HG02884 (cell line): Measurements from ENCODE around the gene DGKD.

Source experiments
- ATAC-seq: cut with Tn5 transposase; IDR thresholded peaks from one replicate; pipeline ENCODE4 v1.9.1; 2021; ENCODE audit warnings: mild to moderate bottlenecking, moderate library complexity; ENCODE audit not compliant: unreplicated experiment

DGKD gene

DNA sequence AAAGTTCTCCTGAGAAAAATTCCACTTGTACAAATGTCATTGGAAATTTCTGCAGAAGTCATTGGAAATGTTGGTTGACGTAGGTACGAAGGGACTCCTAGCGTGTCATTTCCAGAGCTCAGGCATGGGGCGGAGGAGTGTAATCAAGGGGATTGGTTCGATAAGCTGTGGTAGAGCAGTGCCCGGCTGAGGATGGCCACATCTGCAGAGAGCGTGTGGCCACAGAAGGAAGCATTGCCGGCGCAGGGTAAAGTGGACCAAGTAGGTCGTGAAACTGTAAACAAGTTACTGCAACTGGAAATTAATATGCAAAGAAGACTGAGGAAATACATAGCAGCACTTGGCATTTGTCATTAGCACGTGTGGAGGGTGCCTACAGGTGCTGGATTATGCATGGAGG lies 101.8 kb downstream of the DGKD start:
- ATAC-seq = no peak

DNA sequence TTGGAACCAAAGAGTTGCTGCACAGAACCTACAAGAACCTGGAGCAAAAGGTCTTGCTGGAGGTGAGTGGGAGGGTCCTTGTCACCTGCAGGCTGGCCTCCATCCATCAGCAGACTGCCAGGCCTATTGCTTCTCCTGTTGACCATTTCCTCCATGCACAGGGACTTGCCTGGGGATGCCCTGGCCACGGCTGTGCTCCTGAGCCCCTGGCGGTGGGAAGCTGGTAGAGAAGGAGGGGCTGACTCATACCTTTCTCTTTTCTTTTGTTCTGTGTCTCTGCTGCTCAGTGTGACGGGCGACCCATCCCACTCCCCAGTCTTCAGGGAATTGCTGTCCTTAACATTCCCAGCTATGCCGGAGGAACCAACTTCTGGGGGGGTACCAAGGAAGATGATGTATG lies 102.6 kb downstream of the DGKD start:
- no peak for ATAC-seq

DNA sequence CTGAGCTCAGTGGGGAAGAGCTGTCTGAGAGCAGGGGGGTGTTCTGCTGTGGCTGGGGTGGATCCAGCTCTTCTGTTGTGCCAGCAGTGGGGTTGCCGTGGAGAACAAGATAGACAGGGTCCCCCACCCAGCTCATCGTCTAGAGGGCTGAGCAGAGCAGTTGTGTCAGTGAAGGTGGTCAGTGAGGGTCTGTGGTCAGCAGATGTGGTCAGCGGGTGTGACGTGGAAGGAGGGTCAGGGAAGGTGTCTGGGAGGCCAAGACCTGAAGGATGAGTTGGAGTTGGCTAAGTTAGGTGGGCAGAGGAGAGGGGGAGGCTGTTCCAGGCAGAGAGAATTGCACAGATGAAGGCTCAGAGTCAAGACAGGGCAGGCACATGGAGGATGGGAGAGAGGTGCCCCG lies 103.1 kb downstream of the DGKD start:
- no peak for ATAC-seq

DNA sequence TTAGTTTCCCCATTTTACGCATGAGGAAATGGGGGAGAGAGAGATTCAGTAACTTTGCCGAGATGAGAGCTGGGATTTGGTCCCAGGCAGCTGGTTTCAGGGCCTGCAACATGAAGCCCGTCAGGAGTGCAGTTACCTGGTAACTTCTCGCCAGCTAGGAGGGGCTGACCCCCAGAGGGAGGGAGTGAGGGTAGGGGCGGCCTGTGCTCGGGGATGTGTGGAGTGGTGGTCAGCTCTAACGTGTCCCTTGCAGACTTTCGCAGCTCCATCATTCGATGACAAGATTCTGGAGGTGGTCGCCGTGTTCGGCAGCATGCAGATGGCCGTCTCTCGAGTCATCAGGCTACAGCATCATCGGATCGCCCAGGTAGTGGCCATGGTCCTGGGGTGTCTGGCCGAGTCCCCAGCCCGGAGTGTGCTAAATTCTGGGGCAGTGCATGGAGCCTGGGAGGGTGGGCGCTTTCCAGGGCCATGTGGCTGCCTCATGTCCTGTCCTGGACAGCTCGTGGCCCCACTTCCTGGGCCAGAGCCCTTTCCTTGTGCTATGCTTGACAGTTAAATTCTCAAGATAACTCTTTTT lies 103.8 kb downstream of the DGKD start:
- ATAC-seq = no peak

DNA sequence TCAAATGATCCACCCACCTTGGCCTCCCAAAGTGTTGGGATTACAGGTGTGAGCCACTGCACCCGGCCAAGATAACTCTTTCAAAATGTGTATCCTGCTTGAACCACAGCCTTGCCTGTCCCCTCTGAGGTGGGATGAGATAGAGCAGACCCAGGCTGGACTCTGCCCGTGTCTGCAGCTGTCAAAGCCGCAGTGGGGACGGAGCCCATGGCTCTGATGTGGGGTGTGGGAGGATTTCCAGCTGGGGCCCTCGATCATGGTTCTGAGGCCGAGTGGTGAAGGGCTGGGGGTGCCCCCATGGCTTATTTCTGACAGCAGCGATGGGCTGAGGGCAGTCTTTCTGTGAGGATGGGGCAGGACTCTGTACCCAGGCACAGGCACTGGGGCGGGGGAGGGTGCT lies 104.5 kb downstream of the DGKD start:
- ATAC-seq = no peak

DNA sequence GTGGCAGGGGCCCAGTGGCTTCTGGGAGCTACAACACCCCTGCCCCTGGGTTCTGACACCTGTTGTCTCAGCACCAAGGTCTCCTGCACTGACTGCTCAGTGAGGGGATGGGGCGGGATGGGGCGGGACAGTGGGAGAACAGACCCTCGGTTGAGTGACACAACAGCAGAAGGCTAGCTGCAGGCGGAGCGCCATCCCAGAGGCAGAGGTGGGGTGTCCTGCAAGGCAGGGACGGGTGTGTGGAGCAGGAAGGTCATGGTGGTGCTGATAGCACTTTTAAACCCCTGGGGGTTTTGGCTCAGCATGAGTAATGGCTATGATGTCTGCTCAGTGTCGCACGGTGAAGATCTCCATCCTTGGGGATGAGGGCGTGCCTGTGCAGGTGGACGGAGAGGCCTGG lies 105.1 kb downstream of the DGKD start:
- ATAC-seq = no peak

DNA sequence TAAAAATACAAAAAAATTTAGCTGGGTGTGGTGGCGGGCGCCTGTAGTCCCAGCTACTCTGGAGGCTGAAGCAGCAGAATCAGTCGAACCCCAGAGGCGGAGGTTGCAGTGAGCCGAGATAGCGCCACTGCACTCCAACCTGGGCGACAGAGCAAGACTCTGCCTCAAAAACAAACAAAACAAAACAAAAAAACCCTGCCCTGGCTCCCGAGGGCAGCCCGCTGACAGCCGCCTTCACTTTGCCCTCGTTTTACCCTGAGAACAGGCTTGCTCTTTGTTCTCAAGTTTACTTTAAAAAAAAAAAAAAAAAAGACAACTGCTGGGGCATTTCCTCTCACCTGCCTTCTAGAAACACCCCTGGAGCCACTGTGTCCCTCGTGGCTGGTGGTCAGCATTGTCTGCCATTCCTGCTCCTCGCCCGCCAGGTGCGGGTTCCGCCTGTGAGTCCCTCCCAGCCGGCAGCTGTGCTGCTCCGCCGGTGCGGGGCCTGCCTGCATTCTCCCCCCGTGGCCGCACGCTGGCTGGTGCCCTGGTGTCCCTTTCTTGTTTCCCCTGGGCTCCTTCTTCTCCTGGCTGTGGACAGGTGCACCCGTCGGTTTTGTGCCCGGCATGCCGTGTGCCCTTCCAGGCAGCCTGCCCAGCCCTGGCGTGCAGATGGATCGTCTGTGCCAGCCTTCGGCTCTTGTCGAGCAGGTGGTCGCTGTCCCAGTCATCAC lies 106.6 kb downstream of the DGKD start:
- ATAC-seq = no peak

DNA sequence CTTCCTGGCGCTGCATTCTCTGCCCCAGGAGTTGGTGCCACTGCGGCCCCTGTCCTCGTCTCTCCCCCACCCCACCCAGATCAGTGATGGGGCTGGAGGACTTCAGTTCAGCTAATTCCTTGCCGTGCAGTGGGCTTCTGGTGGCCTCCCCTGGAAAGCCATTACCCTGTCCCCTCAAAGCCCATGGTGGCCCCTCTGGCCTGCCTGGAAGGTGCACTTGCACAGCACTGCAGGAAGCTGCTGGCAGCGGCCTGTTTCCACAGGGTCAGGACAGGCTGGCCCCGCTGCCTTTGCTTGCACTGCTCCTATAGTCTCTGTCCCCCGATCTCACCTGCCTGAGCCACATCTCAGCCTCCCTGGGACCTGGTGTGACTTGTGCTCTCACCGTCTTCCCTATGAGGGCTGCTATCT lies 107.2 kb downstream of the DGKD start:
- ATAC-seq = no peak

DNA sequence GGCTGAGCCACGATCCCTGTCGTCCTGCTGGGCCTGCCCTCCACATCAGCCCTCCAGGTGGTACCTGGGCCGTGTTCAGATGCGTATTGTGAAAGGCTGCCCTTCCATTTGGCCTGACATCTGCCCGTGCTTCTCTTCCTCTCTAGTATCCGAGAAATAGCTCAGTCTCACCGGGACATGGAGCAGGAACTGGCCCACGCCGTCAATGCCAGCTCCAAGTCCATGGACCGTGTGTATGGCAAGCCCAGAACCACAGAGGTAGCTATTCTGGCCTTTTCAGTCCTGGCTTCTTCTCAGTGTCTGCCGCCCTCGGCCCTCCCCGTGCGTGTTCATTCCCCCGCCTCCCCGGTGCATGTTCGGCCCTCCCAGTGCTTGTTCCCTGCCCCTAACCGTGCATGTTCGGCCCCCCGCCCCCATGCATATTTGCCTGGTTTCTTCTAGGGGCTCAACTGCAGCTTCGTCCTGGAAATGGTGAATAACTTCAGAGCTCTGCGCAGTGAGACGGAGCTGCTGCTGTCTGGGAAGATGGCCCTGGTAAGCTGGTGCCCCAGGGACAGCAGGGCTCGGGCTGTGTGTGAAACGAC lies 108.0 kb downstream of the DGKD start:
- no peak for ATAC-seq

DNA sequence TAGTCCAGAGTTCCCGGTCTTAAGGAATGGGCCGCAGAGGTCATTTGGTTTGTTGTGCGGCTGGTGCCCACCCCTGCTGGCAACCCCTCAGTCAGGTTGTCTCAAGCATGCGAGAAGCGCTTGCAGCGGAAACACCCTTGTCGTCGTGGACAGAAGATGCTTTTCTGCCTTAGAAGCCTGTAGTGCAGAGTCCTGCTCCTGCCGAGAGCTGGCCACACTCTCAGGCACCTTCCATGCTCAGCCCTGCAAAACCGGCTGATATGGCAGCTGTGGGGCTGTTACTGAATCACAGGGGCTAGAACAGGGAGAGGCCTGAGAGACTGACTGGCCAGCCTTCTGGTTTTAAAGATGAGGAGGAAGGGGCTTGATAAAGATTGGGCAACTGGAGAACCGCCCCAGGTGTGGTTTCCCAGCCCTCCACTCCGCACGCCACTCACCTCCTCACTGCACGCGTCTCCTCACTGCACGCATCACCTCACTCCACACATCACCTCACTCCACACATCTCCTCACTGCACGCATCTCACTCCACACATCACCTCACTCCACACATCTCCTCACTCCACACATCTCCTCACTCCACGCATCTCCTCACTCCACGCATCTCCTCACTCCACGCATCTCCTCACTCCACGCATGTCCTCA lies 108.7 kb downstream of the DGKD start:
- no peak for ATAC-seq

DNA sequence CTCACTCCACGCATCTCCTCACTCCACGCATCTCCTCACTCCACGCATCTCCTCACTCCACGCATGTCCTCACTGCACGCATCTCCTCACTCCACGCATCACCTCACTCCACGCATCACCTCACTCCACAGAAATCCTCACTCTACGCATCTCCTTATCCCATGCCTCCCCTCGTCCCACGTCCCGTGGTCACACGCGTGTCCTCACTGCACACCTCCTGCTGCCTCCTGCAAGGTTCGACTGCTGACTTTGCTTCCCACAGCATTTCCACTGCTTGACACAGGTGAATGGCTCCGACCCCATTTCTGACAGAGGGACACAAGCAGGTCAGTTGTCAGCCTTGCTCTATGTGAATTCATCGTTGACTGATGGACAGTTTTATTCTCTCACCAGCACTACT lies 109.3 kb downstream of the DGKD start:
- ATAC-seq = no peak

DNA sequence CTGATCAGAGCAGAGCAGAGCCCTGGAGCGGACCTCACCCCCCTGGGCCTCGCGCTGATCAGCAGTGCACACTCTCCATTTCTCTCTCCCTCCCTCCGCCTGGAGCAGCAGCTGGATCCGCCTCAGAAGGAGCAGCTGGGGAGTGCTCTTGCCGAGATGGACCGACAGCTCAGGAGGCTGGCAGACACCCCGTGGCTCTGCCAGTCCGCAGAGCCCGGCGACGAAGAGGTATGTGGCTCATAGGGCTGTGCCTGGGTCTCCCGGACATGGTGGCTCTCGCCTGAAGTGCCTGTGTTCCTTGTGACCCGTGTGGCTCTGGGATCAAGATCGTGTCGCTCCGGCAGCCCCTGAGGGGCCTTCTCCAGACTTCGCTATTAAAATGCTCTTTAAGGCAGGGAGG lies 109.8 kb downstream of the DGKD start:
- ATAC-seq = no peak

DNA sequence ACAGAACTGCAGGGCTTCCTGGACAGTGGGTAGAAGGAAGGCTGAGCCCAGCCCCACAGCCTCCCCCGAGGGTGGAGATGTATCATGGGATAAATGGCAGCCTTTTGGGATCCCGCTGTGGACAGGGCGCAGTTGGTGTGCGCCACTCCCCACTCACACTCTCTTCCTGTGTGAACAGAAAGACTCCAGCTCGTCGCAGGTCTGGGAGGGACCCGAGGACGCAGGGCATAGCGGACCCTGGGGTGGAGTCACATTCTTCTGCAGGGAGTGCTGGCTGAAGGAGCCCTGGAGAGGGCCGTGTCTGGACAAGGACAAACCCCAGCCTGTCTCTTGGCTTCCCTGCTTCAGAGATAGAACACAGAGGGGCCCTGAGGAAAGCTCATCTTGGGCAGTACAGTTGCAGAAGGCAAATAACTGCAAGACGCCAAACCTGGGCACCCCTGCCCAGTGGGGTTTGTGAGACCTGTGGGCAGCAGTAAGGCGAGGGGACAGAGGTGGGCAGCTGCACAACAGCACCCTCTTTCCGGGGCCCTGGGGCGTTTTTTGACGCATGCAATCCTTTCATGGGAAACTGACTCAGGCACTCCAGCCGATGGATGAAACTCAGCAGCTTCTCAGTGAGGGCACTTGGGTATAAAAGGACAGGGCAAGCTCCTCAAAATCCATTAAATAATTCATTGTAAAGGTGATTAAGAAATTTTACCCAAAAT lies 110.4 kb downstream of the DGKD start:
- no peak for ATAC-seq

DNA sequence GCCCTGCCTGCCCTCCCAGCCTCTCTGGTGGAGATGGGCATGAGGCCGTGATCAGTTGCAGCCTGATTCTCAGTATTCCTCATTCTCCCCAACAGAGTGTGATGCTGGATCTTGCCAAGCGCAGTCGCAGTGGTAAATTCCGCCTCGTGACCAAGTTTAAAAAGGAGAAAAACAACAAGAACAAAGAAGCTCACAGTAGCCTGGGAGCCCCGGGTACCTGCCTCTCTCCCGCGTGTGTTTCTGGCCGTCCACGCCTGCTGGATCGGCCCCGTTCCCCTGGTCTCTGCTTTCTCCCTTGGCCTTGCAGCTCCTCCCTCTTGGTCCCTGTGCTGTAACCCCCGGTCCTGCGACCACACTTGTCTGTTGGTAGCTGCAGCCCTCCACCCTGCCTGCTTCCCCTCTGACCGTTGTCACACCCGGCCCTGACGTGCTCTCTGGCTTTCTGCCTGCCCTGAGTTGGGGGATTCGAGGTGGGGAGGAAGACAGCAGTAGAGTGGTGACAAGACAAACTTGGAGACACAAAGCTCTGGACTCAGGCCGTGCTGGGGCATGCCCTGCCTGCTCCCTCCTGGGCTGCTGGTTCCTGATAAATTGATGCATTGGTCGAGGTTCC lies 112.8 kb downstream of the DGKD start:
- ATAC-seq = no peak

DNA sequence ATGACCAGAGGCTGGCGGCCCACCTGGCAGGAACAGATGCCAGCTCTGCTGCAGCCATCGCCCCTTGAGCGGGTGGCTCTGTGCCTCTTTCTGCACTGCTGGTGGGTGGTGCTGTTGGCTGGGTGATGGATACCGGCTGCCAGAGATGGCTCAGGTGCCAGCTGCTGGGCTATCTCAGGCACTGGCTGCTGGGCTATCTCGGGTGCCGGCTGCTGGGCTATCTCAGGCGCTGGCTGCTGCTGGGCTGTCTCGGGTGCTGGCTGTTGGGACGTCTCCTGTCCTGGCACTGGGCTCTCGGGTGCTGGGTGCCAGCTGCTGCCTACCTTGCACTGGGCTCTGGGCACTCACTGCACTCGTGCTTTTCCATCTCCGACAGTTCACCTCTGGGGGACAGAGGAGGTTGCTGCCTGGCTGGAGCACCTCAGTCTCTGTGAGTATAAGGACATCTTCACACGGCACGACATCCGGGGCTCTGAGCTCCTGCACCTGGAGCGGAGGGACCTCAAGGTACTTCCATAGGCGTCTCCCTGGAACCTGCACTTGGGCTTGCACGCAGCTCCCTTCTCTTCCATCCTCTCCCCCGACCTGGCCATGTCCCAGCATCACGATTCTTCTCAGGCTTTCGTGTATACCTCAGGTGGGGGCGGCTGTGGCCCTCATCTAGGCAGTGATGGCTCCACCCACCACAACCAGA lies 113.9 kb downstream of the DGKD start:
- ATAC-seq = no peak

DNA sequence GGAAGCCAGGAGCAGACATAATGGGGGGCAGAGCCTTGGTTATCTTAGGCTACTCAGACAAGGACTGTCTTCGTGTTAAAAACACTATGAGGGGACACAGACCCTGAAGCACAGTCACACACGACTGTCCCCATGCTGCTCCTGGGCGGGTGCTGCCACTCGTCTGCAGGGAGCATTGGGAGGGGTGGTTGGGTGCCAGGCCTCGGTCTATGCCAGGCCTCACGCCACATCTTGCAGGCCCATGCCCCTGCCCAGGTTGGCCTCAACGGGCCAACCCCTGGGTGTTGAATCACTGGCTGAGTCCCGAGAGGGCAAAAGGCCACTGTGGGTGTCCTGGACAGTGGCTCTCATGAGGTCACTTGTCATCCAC lies 114.4 kb downstream of the DGKD start:
- ATAC-seq = no peak

DNA sequence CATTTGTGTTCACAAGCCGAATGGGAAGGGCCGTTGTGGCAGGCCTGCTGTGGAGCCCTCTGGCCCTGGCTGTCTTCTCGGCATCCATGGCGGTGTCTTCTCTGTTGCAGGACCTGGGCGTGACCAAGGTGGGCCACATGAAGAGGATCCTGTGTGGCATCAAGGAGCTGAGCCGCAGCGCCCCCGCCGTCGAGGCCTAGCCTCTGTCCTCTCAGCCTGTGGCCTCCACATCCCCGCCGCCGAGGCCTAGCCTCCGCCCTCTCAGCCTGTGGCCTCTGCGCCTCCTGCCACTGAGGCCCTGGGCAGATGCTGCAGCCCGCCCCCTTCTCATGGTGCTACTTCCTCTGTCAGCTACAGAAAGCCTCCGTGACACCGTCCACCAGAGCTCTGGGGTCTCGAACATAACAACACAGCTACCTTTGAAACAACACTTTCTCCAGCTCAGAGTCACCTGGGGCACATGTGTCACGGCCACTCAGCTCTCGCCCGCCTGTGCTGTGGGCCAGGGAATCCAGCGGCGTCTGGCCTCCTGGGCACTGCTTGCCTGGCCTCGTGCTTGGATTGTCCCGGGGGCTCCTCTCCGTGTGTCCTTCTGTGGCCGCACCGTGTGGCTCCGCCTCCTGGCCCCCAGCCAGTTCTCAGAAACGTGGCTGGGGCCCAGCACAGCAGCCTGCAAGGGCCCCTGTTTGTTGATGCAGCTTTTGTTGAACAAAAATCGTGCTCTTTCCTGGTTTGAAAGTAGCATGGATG lies 115.1 kb downstream of the DGKD start:
- no peak for ATAC-seq

DNA sequence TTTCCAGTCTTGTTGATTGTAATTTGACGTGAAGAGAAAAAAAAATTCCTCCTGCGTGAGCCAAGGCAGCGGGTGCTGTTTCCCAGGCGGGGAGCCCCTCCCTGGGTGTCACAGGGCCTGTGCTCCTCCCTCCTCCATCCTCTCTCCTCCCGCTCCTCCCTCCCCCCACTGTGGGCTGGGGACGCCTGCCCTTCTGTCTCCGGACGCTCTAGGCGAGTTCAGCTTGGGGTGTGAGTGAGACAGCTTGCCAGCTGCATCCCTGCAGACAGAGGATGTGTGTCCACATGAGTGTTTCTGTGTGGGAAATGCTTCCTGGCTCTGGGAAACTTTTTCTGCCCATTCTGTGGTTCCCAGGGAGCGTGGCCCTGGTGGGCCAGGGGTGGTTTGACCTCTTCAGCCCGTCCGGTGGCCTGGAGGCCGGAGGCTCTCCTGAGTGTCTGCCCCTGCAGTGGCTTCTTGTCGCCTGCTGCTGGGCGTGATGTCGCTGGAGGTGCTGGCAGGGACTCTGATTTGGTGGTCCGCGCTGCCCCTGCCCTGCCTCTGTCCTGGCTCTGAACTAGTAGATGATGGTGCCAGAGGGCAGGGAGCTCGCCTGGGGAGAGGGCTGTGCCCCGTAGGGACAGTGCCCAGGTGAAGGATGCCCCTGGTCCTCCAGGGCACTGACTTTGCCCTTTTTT lies 115.9 kb downstream of the DGKD start:
- no peak for ATAC-seq

DNA sequence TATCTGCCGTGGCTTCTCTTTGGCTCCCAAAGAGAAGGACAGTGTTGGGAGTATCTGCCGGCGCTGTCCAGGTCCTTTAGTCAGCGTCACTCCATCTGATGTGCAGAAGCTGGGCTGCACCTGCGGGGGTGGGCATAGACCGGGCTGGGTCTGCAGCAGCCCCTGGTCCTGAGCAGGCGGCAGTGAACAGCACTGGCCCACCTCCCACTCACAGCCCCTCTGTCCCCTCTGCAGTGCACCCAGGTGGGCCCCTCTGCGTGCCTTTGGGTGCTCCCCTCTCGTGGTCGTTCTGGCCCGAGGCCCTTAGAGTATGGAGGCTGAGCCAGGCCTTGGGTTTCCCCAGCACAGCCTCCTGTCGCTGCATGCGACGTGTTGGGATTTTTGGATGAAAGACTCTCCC lies 116.5 kb downstream of the DGKD start:
- ATAC-seq = no peak
